H4 (cell line): ENCODE results near the gene HEATR9. TPM values are rescaled to one million over a fixed set of nuclear protein-coding genes. Genes with fewer than 3 reads are reported as not detected.

Experiments used
- DNase-seq: peaks from one replicate; pipeline ENCODE4 v3.0.0-alpha.2; 2015; ENCODE audit warnings: low spot score
- total RNA-seq: library from RNA; depleted of rRNA; stranded (reverse); fragments of >200 nt; shearing (Covaris generic); gene quantifications from 2 replicates; pipeline ENCODE4 v1.2.3, GENCODE V29; 2014

Gene HEATR9
- total RNA-seq, 1 experiment from 2014 or later = not detected

- no peak for DNase-seq
These were observed 27.2 kb upstream of the HEATR9 start for GRCh38 chr17:35895636-35896587.

GRCh38 chr17:35894206-35894605, 25.5 kb upstream of the HEATR9 start:
- DNase-seq = no peak

DNA sequence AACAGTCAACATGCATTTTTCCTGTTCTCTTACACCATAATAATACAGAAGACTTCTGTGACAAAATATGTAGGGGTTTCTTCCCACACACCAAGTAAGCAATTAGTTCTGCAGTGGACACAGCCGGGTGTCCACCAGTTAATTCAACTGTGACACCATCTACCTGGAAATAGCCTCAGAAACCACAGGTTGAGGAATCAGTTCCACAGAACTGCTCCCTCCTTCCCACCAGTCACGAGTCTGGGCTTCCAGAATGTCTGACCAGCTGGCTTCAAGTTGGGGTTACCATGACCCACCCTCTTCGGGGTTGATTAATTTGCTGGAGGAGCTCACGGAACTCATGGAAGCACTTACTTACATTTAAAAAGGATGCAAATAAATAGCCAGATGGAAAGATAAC, 25.1 kb upstream of the HEATR9 start:
- DNase-seq = no peak

- no peak for DNase-seq
These were observed 23.7 kb upstream of the HEATR9 start for GRCh38 chr17:35892091-35893035.

DNA sequence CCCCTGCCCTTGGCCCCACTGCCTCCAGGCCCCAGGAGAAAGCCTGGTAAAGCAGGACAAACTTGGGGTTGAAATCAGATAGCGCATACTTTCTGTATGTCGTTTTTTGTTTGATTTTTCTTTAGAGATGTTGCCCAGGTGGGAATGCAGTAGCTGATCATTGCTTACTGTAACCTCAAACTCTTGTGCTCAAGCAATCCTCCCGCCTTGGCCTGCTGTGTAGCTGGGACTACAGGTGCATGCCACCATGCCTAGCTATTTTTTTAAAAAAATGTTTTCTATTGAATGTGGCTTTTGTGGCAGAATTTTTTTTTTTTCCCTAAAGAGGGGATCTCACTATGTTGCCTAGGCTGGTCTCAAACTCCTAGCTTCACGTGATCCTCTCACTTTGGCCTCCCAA, 22.6 kb upstream of the HEATR9 start:
- DNase-seq = no peak

GRCh38 chr17:35890774-35891155, 22.1 kb upstream of the HEATR9 start:
- no peak for DNase-seq

GRCh38 chr17:35889818-35890773, 21.4 kb upstream of the HEATR9 start:
- DNase-seq = peak; percentile 62

- DNase-seq = no peak
These were observed 20.6 kb upstream of the HEATR9 start for GRCh38 chr17:35889241-35889640.

GRCh38 chr17:35879773-35880654, 11.3 kb upstream of the HEATR9 start, which contains the start of gene CCL5:
Gene CCL5, minus strand, starts transcription at chr17:35880360.
- no peak for DNase-seq

DNA sequence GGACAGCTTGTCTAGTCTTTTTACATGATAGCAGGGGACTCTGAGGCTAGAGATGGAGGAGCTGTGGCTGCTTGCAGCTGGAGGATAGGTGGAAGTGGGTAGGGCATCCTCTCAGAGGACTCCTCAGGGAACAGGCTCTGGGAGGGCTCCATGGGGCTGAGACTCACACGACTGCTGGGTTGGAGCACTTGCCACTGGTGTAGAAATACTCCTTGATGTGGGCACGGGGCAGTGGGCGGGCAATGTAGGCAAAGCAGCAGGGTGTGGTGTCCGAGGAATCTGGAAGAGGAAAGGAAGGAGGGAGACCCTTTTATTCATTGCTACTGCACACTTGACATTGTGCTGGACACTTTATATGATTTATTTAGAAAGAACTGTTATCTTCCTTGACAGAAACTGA, 9.7 kb upstream of the HEATR9 start:
- no peak for DNase-seq

DNA sequence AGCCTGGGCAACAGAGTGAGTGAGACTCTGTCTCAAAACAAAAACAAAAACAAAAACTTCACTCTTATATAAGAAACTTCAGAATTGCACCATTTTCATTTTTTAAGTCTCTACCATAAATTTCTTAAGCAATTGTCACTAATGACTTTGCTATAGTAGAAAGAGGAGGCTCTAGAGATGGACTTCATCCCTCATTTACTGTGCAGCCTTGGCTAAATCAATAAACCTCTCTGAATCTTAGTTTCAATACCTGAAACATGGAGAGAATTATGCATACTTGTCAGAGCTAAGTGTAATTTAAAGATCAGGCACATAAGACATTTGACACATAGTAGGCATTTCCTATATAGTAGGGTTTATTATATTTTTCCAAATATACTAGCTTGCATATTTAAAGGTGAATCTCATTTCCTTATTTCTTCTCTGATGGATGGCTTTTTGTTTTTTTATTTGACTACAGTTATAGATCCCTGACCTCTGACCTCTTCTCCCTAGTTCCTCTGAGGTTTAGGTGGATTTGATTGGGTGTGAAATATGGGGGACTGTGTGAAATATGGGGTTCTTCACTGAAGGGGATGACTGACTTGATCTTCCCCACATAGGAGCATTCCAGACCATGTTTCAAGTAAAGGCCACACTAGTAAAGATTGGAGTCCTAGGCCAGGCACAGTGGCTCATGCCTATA, 8.8 kb upstream of the HEATR9 start:
- DNase-seq = no peak

- DNase-seq = no peak
These were observed 7.8 kb upstream of the HEATR9 start for GRCh38 chr17:35876534-35876933.

DNA sequence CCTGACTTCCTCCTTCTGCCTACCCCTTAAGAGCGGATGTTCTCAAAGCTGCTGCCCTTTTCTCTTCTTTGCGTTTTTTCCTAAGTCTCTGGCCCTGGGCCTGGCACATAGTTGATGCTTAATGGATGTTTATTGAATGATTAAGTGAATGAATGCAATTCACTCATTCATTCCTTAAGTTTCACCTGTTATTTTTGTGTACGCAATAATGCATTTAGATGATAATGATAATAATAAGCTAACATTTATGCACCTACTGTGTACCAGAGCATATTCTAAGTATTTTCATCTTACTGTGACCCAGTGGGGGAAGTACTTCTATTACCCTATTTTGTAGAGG, 7.1 kb upstream of the HEATR9 start:
- DNase-seq = no peak

DNA sequence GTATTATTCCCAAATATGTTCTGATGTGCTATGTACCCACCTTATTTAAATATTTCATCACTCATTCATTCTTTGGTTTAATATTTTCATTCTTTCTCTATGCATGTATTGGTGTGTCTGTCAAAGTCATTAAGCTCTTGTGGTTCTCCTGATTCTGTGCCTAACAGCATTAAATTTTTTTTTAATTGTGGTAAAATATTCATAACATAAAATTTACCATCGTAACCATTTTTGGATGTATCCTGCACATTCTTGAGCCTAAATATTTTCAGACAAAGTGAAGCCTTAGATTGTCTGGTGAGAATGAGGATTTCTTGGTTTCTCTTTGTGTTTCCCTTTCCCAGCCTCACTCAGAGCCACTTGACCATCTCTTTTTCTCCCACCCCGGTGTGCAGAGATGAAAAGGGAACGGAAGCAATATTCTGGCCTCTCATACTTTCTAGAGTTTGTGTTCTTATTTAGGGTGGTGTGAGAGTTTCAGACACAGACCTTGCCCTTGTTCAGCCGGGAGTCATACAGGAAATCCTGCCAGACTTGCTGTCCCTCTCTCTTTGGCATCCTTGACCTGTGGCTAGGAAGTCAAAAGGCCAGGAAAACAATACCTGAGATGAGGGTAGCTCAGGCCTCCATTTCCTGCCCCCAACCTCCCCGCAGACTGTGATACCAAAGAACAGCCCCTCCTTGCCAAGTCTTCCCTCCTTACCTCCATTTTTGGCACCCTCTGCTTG, 6.5 kb upstream of the HEATR9 start:
- no peak for DNase-seq

GRCh38 chr17:35872196-35872980, 3.7 kb upstream of the HEATR9 start:
- DNase-seq = no peak

GRCh38 chr17:35870906-35871819, 2.5 kb upstream of the HEATR9 start:
- DNase-seq = no peak

DNA sequence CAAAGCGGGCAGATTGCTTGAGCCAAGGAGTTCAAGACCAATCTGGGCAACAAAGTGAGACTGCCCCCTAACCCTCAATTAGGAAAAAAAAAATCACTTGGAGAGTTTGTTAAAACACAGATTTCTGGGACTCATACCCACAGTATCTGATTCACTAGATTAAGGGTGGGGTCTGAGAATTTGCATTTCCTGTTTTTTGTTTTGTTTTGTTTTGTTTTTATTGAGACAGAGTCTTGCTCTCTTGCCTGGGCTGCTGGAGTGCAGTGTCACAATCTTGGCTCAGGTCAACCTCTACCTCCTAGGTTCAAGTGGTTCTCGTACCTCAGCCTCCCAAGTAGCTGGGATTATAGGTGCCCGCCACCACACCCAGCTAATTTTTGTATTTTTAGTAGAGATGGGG, 1.1 kb downstream of the HEATR9 start:
- no peak for DNase-seq
